K562 (cell line): ENCODE measurements around the gene BRWD1. TPM values are rescaled to one million over a fixed set of nuclear protein-coding genes. Genes with fewer than 3 reads are reported as not detected.

Experiments
- ATAC-seq: fragments of 200-7000 bp; cut with Tn5 transposase; 3 replicates; pipeline ENCODE4 v1.9.1; 2020; ENCODE audit warnings: moderate library complexity
- BruUV-seq: library from RNA; stranded (reverse); fragments of 400-500 nt; replicated peaks from 2 replicates; lab custom pipeline; 2021; lab: Mats Ljungman, UMichigan
- CTCF ChIA-PET: fragments of 300-600 bp; formaldehyde crosslinking; extraction: SDS; loops from one replicate; lab custom pipeline; 2021; ENCODE audit warnings: low intra/inter-chr PET ratio; lab: Yijun Ruan, JAX
- POLR2A ChIA-PET: fragments of 300-600, 350-650 bp; sonication (Branson Sonifier 250); formaldehyde crosslinking; extraction: SDS; loops from one replicate; lab custom pipeline; 2021; ENCODE audit warnings: antibody characterized with exemption, inconsistent platforms; lab: Yijun Ruan, JAX
- DNase-seq, 4 experiments: peaks; one replicate each; pipeline versions ENCODE4 v3.0.0 to v3.0.0-alpha.2; 2011 to 2018; ENCODE audit warnings: low spot score in 3 of 4, mixed read lengths in 3 of 4; ENCODE audit errors: extremely low read depth in 1 of 4
- FAIRE-seq: peaks from 2 replicates; lab custom pipeline; 2011; peaks lifted over from hg19 to GRCh38; lab: Jason Lieb, UNC
- H2AFZ ChIP-seq: 2 replicates; pipeline ENCODE4 v1.6.0; 2011; ENCODE audit warnings: low read depth, low read length, control low read depth, inconsistent platforms
- H3K27ac ChIP-seq: fragments of 200-600 bp; 3 replicates; pipeline ENCODE4 v1.8.0; 2011; ENCODE audit warnings: low read depth, mild to moderate bottlenecking, control low read depth, inconsistent platforms, low read length, moderate library complexity, mixed read lengths; ENCODE audit errors: extremely low read depth
- H3K27me3 ChIP-seq, 2 experiments: fragments of 300-600 bp in 1 of 2; 2 replicates in 1 of 2; 3 replicates in 1 of 2; pipeline versions ENCODE4 v1.6.0 to v1.8.0; 2011; ENCODE audit warnings: inconsistent platforms in 2 of 2, low read length in 2 of 2, mild to moderate bottlenecking in 1 of 2, mixed read lengths in 1 of 2, moderate library complexity in 1 of 2; ENCODE audit not compliant: control insufficient read depth in 2 of 2, insufficient read depth in 2 of 2
- H3K36me3 ChIP-seq: fragments of 300-600 bp; 3 replicates; pipeline ENCODE4 v1.8.0; 2011; ENCODE audit warnings: mild to moderate bottlenecking, low read length, inconsistent platforms; ENCODE audit not compliant: control insufficient read depth, insufficient read depth
- H3K4me1 ChIP-seq, 2 experiments: fragments of 200-600 bp in 1 of 2; replicated peaks in 1 of 2; 2 replicates in 1 of 2; 3 replicates in 1 of 2; pipeline versions ENCODE4 v1.5.1 to v1.8.0; 2011; ENCODE audit warnings: inconsistent platforms in 2 of 2, low read length in 2 of 2, mild to moderate bottlenecking in 1 of 2, mixed read lengths in 1 of 2, moderate library complexity in 1 of 2; ENCODE audit not compliant: control insufficient read depth in 2 of 2, insufficient read depth in 2 of 2
- H3K4me2 ChIP-seq: 2 replicates; pipeline ENCODE4 v1.6.1; 2011; ENCODE audit warnings: low read length, control low read depth, inconsistent platforms, mixed read lengths; ENCODE audit not compliant: insufficient read depth
- H3K4me3 ChIP-seq: fragments of 200-600 bp; sonication (generic), shearing (Covaris generic); 2 replicates; pipeline ENCODE4 v1.5.1; 2016; ENCODE audit warnings: control low read depth, inconsistent platforms
- H3K79me2 ChIP-seq: fragments of 200-600 bp; 3 replicates; pipeline ENCODE4 v1.8.0; 2011; ENCODE audit warnings: low read length, inconsistent platforms; ENCODE audit not compliant: control insufficient read depth, insufficient read depth
- H3K9ac ChIP-seq, 2 experiments: 2 replicates each; pipeline versions ENCODE4 v1.6.0 to v1.6.1; 2011; ENCODE audit warnings: low read depth in 2 of 2, low read length in 2 of 2, control low read depth in 1 of 2, inconsistent platforms in 1 of 2, mild to moderate bottlenecking in 1 of 2, mixed read lengths in 1 of 2; ENCODE audit not compliant: insufficient read depth in 1 of 2
- H3K9me1 ChIP-seq: one replicate; pipeline ENCODE4 v1.6.0; 2011; ENCODE audit warnings: inconsistent platforms, mild to moderate bottlenecking, low read length, moderate library complexity; ENCODE audit not compliant: control insufficient read depth, insufficient read depth
- H3K9me3 ChIP-seq: replicated peaks from 2 replicates; pipeline ENCODE4 v1.5.1; 2011; ENCODE audit warnings: low read depth, low read length, inconsistent platforms; ENCODE audit not compliant: control insufficient read depth, insufficient read depth
- H4K20me1 ChIP-seq: replicated peaks from 2 replicates; pipeline ENCODE4 v1.6.1; 2011; ENCODE audit warnings: low read length, inconsistent platforms, mixed read lengths; ENCODE audit not compliant: control insufficient read depth, insufficient read depth
- MEIS2 ChIP-seq: fragments of 450-650 bp; IDR thresholded peaks from 2 replicates; pipeline ENCODE4 v1.6.1; 2014; ENCODE audit warnings: mild to moderate bottlenecking; ENCODE audit not compliant: partially characterized antibody
- NFIC ChIP-seq: fragments of 450-650 bp; IDR thresholded peaks from 2 replicates; pipeline ENCODE4 v1.6.1; 2017; ENCODE audit warnings: mild to moderate bottlenecking, inconsistent platforms
- PBX2 ChIP-seq, 2 experiments: IDR thresholded peaks in 1 of 2; conservative IDR thresholded peaks in 1 of 2; 2 replicates each; pipeline ENCODE4 v1.6.1; 2016; ENCODE audit warnings: low read depth in 2 of 2, mild to moderate bottlenecking in 1 of 2, missing compliant biosample characterization in 1 of 2, missing genetic modification characterization in 1 of 2, moderate library complexity in 1 of 2
- ZBTB2 ChIP-seq: fragments of 450-650 bp; IDR thresholded peaks from 2 replicates; pipeline ENCODE4 v1.6.1; 2016; ENCODE audit warnings: antibody characterized with exemption
- ZNF586 ChIP-seq: fragments of 450-650 bp; formaldehyde crosslinking; conservative IDR thresholded peaks from 2 replicates; pipeline ENCODE4 v1.4.0; 2020; ENCODE audit warnings: mild to moderate bottlenecking, moderate library complexity
- WGBS: fragments of 100-300 bp; shearing (Covaris generic); methylation state at CpG from one replicate; pipeline ENCODE4 v1.1.6; 2016; ENCODE audit warnings: low coverage, mixed read lengths; ENCODE audit not compliant: insufficient coverage; ENCODE audit errors: missing lambda C conversion rate; 5-methylcytosine and 5-hydroxymethylcytosine counted together
- in situ Hi-C: fragments of 300-500 bp; cut with MboI; formaldehyde crosslinking; loops from 4 replicates; pipeline ENCODE4 v1.15.0; 2018; ENCODE audit warnings: inconsistent platforms, mixed read lengths
- intact Hi-C: fragments of 100-400 bp; cut with micrococcal nuclease; formaldehyde crosslinking; loops from 2 replicates; pipeline ENCODE4 v1.14.2; 2022
- polyA plus RNA-seq, 8 experiments: library from polyadenylated mRNA; depleted of rRNA in 4 of 8; stranded (reverse) in 5 of 8; unstranded in 3 of 8; fragments of >200 nt; fragmentation: Nextera tagmentation in 2 of 8; fragmentation: Illumina TruSeq in 1 of 8; extraction: Ambion mirVana in 2 of 8; extraction: Trizol in 1 of 8; gene quantifications; 2 replicates each; pipeline versions ENCODE4 v1.2.1 to v1.2.3, GENCODE V29; 2011 to 2014; ENCODE audit warnings: inconsistent platforms in 1 of 8, missing spikeins in 1 of 8
- total RNA-seq, 7 experiments: library from RNA; depleted of rRNA in 6 of 7; stranded (reverse); fragments of >200 nt in 6 of 7; fragmentation: Illumina TruSeq in 2 of 7; extraction: Trizol in 2 of 7; gene quantifications; 2 replicates each; pipeline versions ENCODE4 v1.2.1 to v1.2.3, GENCODE V29; 2011 to 2021; ENCODE audit warnings: low replicate concordance in 1 of 7

BRWD1 gene
- total and polyA plus RNA-seq, 9 of the 15 experiments (the other 6 are each of a cell fraction or from before 2014, with no cell fraction given): 10.1 to 60.2 (median 34.1) TPM

GRCh38 chr21:39251326-39251725, 62.1 kb downstream of the BRWD1 start:
- no peak overlapping the region for H2AFZ ChIP-seq
- no peaks in the 10 kb centered on the region for H3K9me3 ChIP-seq
- H3K36me3 ChIP-seq: peaks cover 87% of the 10 kb centered on the region
- FAIRE-seq (no peak), ATAC-seq (no peak), DNase-seq (no peak)
- no peak overlapping the region for H3K4me2 ChIP-seq
- ChIA-PET POLR2A (interaction anchor here (1.4 to 1.6 kb wide), 2 partner anchors 12 to 14 kb away, joined by 4 to 6 read pairs; no protein-coding TSS in a partner anchor), CTCF (no interaction called here)
- H3K9ac ChIP-seq: no peak overlapping the region
- H3K4me3 ChIP-seq: no peak overlapping the region
- H3K27ac ChIP-seq: no peak overlapping the region
- intact Hi-C loops (no loop called here), in situ Hi-C loops (no loop called here)
- no peaks in the 10 kb centered on the region for H3K4me1 ChIP-seq
- no peaks in the 10 kb centered on the region for H3K9me1 ChIP-seq
- peak; percentile 8 for TF ChIP-seq MEIS2
- no peak for TF ChIP-seq ZNF586 (CRISPR knock-in tag)
- TF ChIP-seq ZBTB2: no peak
- peak; percentile 75 for TF ChIP-seq NFIC
- TF ChIP-seq PBX2 (CRISPR knock-in tag; IDR thresholded peaks at IDR 0.05; ENCODE audit: low read depth): no peak
- no peak for TF ChIP-seq PBX2 (tag; conservative IDR thresholded peaks at IDR 0.05; ENCODE audit: low read depth)
- 0 out of 3 replicates have a peak, but pooled peaks cover 1% of the 10 kb centered on the region for H3K79me2 ChIP-seq
- no peaks in the 10 kb centered on the region for H4K20me1 ChIP-seq
- BruUV-seq: no TSS peak
- H3K27me3 ChIP-seq: no peaks in the 10 kb centered on the region
- WGBS: 67% methylated on average over 3 of the region's 3 CpGs
